Loucy (cell line): Measurements from ENCODE around the gene TIPIN.

Experiments used
- CTCF ChIP-seq: fragments of 200-600 bp; sonication (generic); conservative IDR thresholded peaks from 2 replicates; pipeline ENCODE4 v1.5.1; 2014; ENCODE audit warnings: mild to moderate bottlenecking, antibody characterized with exemption, low read length
- EZH2phosphoT487 ChIP-seq: fragments of 200-600 bp; IDR thresholded peaks from 2 replicates; pipeline ENCODE4 v1.6.1; 2018; ENCODE audit warnings: antibody characterized with exemption, mild to moderate bottlenecking, moderate library complexity, borderline replicate concordance

- TF ChIP-seq EZH2phosphoT487, result no peak
- no peak for TF ChIP-seq CTCF
Observed at GRCh38 chr15:66294932-66295235, 61.6 kb downstream of the TIPIN start.
